ENCODE results near the gene LRRC45. TPM values are rescaled to one million over a fixed set of nuclear protein-coding genes. Genes with fewer than 3 reads are reported as not detected.

LRRC45 gene
- total RNA-seq, 1 donor from 2014 or later, result 14.3 TPM

GRCh38 chr17:81993729-81994592, 29.1 kb upstream of the LRRC45 start:
- no peak for FAIRE-seq
- no peak for DNase-seq (ENCODE audit: low spot score in 2 of 2)

GRCh38 chr17:81994593-81995462, 28.3 kb upstream of the LRRC45 start:
- FAIRE-seq (no peak), DNase-seq (ENCODE audit: low spot score in 2 of 2) (no peak)

GRCh38 chr17:81995463-81996231, 27.5 kb upstream of the LRRC45 start:
- FAIRE-seq (no peak), DNase-seq (ENCODE audit: low spot score in 2 of 2) (no peak)

- FAIRE-seq, result no peak
- no peak for DNase-seq (ENCODE audit: low spot score in 2 of 2)
Observed at GRCh38 chr17:81996232-81996756, 26.8 kb upstream of the LRRC45 start.

GRCh38 chr17:81996757-81997441, 26.2 kb upstream of the LRRC45 start:
- DNase-seq (ENCODE audit: low spot score in 2 of 2) (no peak), FAIRE-seq (no peak)

- FAIRE-seq (no peak), DNase-seq (ENCODE audit: low spot score in 2 of 2) (no peak)
Observed at GRCh38 chr17:81998212-81998611, 24.9 kb upstream of the LRRC45 start.

GRCh38 chr17:81998691-81999438, 24.2 kb upstream of the LRRC45 start:
- no peak for FAIRE-seq
- DNase-seq (ENCODE audit: low spot score in 2 of 2), result no peak

GRCh38 chr17:81999587-81999975, 23.5 kb upstream of the LRRC45 start:
- FAIRE-seq (no peak), DNase-seq (ENCODE audit: low spot score in 2 of 2) (no peak)

- DNase-seq (ENCODE audit: low spot score in 2 of 2), result no peak
Observed at GRCh38 chr17:81999976-82000802, 22.9 kb upstream of the LRRC45 start.

GRCh38 chr17:82000803-82001570, 22.1 kb upstream of the LRRC45 start:
- no peak for FAIRE-seq
- DNase-seq (ENCODE audit: low spot score in 2 of 2), result no peak

More at GRCh38 chr17:81999976-82000802, 22.9 kb upstream of the LRRC45 start:
- no peak for FAIRE-seq

GRCh38 chr17:82001571-82002056, 21.5 kb upstream of the LRRC45 start:
- FAIRE-seq (no peak), DNase-seq (ENCODE audit: low spot score in 2 of 2) (no peak)

GRCh38 chr17:82003411-82004381, 19.4 kb upstream of the LRRC45 start:
- DNase-seq (ENCODE audit: low spot score in 2 of 2) (peak in 1 of 2 donors; percentile 64), FAIRE-seq (no peak)

GRCh38 chr17:82004517-82005455, 18.3 kb upstream of the LRRC45 start:
- DNase-seq (ENCODE audit: low spot score in 2 of 2) (no peak), FAIRE-seq (no peak)

GRCh38 chr17:82005701-82006348, 17.3 kb upstream of the LRRC45 start:
- FAIRE-seq, result no peak
- DNase-seq (ENCODE audit: low spot score in 2 of 2), result no peak

All from frontal cortex (tissue), 4 donors.